ENCODE measurements around the gene PRAF2.
A peak's percentile ranks its signal among the peaks of the same experiment; 100 is the strongest.

Gene PRAF2

GRCh38 chrX:49042581-49043219 lies 31.1 kb downstream of the PRAF2 start:
- peak; percentile 15 for DNase-seq (ENCODE audit: low spot score)

GRCh38 chrX:49041744-49042580 lies 31.8 kb downstream of the PRAF2 start:
- peak; percentile 13 for DNase-seq (ENCODE audit: low spot score)

DNA sequence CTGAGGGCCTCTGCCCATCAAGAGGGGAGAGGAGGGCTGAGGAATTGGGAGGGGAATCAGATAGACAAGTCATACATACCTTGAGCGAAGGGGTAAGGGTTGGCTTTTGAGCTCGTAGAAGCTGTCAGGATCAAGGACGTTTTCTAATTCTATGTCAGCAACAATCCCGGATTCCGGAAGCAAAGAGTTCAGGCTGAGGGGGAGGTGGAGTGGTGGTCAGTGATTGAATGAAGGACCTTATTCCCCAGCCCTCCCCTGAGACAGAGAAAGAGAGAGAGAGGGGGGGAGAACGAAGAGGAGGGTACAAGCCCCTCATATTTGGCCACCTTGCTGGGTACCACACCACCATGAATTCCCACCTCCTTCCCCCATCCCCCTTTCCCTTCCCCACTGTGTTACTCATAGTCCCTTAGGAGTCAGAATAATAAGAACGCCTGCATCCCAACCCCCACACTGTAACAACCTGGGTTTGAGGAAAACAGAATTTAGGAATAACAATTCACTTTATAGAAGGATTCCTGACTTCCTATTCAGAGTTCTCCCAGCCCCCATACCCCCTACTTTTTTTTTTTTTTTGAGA lies 33.3 kb downstream of the PRAF2 start:
- DNase-seq (ENCODE audit: low spot score): no peak

GRCh38 chrX:49039598-49040375 lies 34.0 kb downstream of the PRAF2 start:
- peak; percentile 40 for DNase-seq (ENCODE audit: low spot score)

- DNase-seq (ENCODE audit: low spot score): no peak
Observed at GRCh38 chrX:49037883-49038475, 35.8 kb downstream of the PRAF2 start.

- no peak for DNase-seq (ENCODE audit: low spot score)
Observed at GRCh38 chrX:49030283-49030682, 43.5 kb downstream of the PRAF2 start.

- DNase-seq (ENCODE audit: low spot score): no peak
Observed at GRCh38 chrX:49029876-49030275, 43.9 kb downstream of the PRAF2 start.

Data from NAMALWA (cell line).